Vagina (tissue), 2 donors: ENCODE results near the gene GBA3. TPM values are rescaled to one million over a fixed set of nuclear protein-coding genes. Genes with fewer than 3 reads are reported as not detected.

Source experiments
- DNase-seq, 2 donors: peaks; one replicate each; pipeline ENCODE4 v3.0.0-alpha.2; 2017; ENCODE audit errors: extremely low spot score in 2 of 2
- H3K27ac ChIP-seq: fragments of 200-600 bp; sonication (generic); one replicate; pipeline ENCODE4 v1.5.1; 2019
- H3K27me3 ChIP-seq: fragments of 200-600 bp; sonication (generic); one replicate; pipeline ENCODE4 v1.5.1; 2019
- H3K36me3 ChIP-seq, 2 donors: fragments of 200-600 bp; sonication (generic); one replicate each; pipeline ENCODE4 v1.5.1; 2017 to 2019
- H3K4me1 ChIP-seq: fragments of 200-600 bp; sonication (generic); one replicate; pipeline ENCODE4 v1.5.1; 2019
- H3K4me3 ChIP-seq, 2 donors: fragments of 200-600 bp; sonication (generic); 1 replicate in 1 of 2; 2 replicates in 1 of 2; pipeline ENCODE4 v1.5.1; 2016 to 2019
- H3K9me3 ChIP-seq: fragments of 200-600 bp; sonication (generic); one replicate; pipeline ENCODE4 v1.5.1; 2019
- POLR2A ChIP-seq, 2 donors: fragments of 450-650 bp; IDR thresholded peaks; one replicate each; pipeline ENCODE4 v1.6.1; 2017; ENCODE audit warnings: antibody characterized with exemption in 2 of 2, mild to moderate bottlenecking in 2 of 2, moderate library complexity in 2 of 2
- POLR2AphosphoS5 ChIP-seq, 2 donors: sonication (generic); formaldehyde crosslinking; IDR thresholded peaks; one replicate each; pipeline ENCODE4 v1.9.0; 2017; ENCODE audit warnings: antibody characterized with exemption in 2 of 2, mild to moderate bottlenecking in 2 of 2, low read depth in 1 of 2; ENCODE audit not compliant: insufficient read depth in 1 of 2
- intact Hi-C: fragments of 100-400 bp; cut with DNase I; formaldehyde crosslinking; loops from one replicate; pipeline ENCODE4 v1.15.1; 2023
- total RNA-seq: library from RNA; depleted of rRNA; stranded (reverse); fragments of >200 nt; gene quantifications from one replicate; pipeline ENCODE4 v1.2.3, GENCODE V29; 2016
- TF ChIP-seq, protein P1 (sequence below), 3 experiments: fragments of 450-650 bp in 2 of 3; fragments of 200-600 bp in 1 of 3; sonication (generic) in 1 of 3; IDR thresholded peaks; one replicate each; pipeline ENCODE4 v1.5.1; 2017 to 2019; ENCODE audit warnings: antibody characterized with exemption in 3 of 3, mild to moderate bottlenecking in 2 of 3, moderate library complexity in 2 of 3

GBA3 gene
- total RNA-seq: not detected

DNA sequence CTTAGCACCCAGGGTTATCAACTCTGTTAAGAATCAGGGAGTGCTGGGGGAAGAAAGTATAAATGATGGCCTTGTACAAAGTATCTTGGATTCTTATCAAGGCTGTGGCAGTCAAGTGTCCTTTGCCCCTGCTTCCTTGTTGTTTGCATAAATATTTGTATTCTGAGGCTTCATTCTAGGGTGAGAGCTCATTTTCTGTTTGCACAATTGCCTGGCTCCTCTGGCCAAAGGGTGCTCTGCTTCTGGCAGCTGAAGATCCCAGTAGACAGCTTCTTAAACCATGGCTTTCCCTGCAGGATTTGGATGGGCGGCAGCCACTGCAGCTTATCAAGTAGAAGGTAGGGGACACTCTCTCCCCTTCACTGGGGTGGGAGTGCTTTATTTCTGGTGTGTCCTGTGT is at the start of gene GBA3:
GBA3 (plus strand) TSS at position 202 of the 400 bp plus-strand sequence.
- H3K27me3 ChIP-seq: no peaks in the 10 kb centered on the region
- H3K4me3 ChIP-seq: no peak within 1 kb of the TSS
- H3K27ac ChIP-seq: no peak within 1 kb of the TSS
- H3K9me3 ChIP-seq: no peaks in the 10 kb centered on the region
- H3K36me3 ChIP-seq: no peaks in the 10 kb centered on the region
- H3K4me1 ChIP-seq: no peaks in the 10 kb centered on the region
- intact Hi-C loops: loop anchor here (5.0 kb wide), 1 partner anchor 280 kb away; no protein-coding TSS in a partner anchor
- TF ChIP-seq POLR2A (IDR thresholded peaks at IDR 0.05): no peak
- no peak for DNase-seq

DNA sequence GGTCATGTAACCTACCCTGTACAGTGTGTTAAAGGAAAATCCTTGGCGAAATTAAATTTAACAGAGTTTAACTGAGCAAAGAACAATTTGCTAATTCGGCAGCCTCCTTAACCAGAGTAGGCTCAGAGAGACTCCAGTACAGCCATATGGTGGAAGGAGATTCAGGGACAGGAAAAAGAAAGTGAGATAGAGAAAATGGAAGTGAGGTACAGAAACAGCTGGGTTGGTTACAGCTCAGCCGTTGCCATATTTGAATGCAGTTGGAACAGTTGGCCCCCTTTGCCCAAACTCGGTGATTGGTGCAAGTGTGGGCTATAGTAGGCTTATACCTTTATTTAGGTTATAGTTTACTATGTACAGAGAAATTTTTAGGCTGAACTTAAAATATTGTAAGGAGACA is 48.8 kb upstream of the GBA3 start:
- no peaks in the 10 kb centered on the region for H3K9me3 ChIP-seq
- H3K27me3 ChIP-seq: no peaks in the 10 kb centered on the region
- DNase-seq: no peak
- H3K27ac ChIP-seq: no peak overlapping the region
- TF ChIP-seq, protein P1, sequence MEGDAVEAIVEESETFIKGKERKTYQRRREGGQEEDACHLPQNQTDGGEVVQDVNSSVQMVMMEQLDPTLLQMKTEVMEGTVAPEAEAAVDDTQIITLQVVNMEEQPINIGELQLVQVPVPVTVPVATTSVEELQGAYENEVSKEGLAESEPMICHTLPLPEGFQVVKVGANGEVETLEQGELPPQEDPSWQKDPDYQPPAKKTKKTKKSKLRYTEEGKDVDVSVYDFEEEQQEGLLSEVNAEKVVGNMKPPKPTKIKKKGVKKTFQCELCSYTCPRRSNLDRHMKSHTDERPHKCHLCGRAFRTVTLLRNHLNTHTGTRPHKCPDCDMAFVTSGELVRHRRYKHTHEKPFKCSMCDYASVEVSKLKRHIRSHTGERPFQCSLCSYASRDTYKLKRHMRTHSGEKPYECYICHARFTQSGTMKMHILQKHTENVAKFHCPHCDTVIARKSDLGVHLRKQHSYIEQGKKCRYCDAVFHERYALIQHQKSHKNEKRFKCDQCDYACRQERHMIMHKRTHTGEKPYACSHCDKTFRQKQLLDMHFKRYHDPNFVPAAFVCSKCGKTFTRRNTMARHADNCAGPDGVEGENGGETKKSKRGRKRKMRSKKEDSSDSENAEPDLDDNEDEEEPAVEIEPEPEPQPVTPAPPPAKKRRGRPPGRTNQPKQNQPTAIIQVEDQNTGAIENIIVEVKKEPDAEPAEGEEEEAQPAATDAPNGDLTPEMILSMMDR (IDR thresholded peaks at IDR 0.05): no peak
- TF ChIP-seq POLR2A (IDR thresholded peaks at IDR 0.05): no peak
- no peak for TF ChIP-seq POLR2AphosphoS5 (IDR thresholded peaks at IDR 0.05; ENCODE audit: insufficient read depth in 1 of 2, low read depth in 1 of 2)
- intact Hi-C loops: no loop called here
- no peaks in the 10 kb centered on the region for H3K36me3 ChIP-seq
- H3K4me3 ChIP-seq: no peak overlapping the region
- H3K4me1 ChIP-seq: no peaks in the 10 kb centered on the region

DNA sequence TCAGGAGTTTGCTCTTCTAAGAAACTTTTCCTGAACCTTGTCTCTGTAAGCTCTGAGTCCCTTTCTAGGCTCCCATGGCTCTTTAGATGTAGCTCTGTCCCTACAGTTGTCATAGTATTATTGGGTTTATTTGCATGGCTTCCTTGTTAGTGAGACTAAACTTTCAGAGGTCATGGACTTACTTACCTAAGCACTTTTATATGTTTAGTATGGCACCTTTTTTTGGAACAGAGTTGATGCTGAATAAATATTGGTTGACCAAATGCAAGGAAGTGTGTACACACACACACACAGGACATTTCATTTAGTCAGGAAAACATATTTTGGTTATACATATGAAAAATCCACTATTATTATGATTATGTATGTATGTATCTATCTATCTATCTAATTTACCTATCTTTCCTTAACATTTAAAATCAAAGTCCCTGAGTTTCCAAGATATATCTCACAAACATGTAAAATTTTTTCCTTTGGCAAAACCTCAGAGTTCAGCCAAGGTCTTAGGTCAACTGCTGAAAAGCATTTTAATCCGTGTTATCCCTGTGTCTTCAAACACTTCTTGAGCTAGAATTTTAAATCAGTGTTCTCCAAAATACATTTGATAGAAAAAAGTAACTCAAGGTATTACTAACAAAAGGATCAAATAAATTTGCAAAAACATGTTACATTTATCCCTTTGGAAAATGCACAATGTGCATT is 47.1 kb upstream of the GBA3 start:
- Histone ChIP-seq H3K4me3 (no peak overlapping the region), H3K36me3 (no peaks in the 10 kb centered on the region), H3K27me3 (no peaks in the 10 kb centered on the region), H3K9me3 (no peaks in the 10 kb centered on the region), H3K4me1 (no peaks in the 10 kb centered on the region), H3K27ac (no peak overlapping the region)
- intact Hi-C loops: no loop called here
- DNase-seq: no peak
- TF ChIP-seq POLR2AphosphoS5 (IDR thresholded peaks at IDR 0.05; ENCODE audit: insufficient read depth in 1 of 2, low read depth in 1 of 2) (no peak), POLR2A (IDR thresholded peaks at IDR 0.05) (no peak)
- TF ChIP-seq, protein P1 (IDR thresholded peaks at IDR 0.05): no peak

DNA sequence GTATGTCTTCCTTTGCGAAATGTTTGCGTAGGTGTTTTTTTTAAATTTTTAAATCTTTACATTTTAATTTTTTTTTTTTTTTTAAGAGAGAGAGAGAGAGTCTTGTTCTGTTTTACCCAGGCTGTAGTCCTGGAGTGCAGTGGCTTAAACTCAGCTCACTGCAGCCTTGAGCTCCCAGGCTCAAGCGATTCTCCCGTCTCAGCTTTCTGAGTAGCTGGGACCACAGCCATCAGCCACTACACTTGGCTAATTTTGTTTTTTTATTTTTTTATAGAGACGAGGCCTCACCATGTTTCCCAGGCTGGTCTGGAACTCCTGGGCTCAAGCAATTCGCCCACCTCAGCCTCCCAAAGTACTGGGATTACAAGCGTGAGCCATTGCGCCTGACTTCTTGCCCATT is 43.7 kb upstream of the GBA3 start:
- no peak for DNase-seq
- Histone ChIP-seq H3K4me3 (no peak overlapping the region), H3K36me3 (no peaks in the 10 kb centered on the region), H3K9me3 (no peaks in the 10 kb centered on the region), H3K27me3 (no peaks in the 10 kb centered on the region), H3K4me1 (no peaks in the 10 kb centered on the region), H3K27ac (no peak overlapping the region)
- TF ChIP-seq POLR2A (IDR thresholded peaks at IDR 0.05) (no peak), POLR2AphosphoS5 (IDR thresholded peaks at IDR 0.05; ENCODE audit: insufficient read depth in 1 of 2, low read depth in 1 of 2) (no peak)
- TF ChIP-seq, protein P1 (IDR thresholded peaks at IDR 0.05): no peak
- intact Hi-C loops: no loop called here

DNA sequence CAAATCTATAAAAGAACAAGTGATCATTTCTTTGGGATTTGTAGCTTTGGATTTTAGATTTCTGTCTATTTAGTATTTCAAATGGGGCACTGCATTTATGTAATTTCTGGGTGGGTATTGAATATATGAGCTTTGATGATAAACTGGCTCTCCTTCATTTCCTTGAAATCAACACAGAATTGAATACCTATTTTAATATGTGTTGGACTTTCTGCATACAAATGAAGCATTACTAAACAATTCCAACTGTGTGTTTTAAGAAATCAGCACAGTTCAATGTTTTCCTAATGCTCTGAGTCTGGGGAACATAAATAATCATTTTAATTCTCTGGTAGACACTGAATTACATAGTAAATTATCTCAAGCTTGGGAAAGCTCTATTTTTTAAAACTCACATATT is 42.0 kb upstream of the GBA3 start:
- Histone ChIP-seq H3K36me3 (no peaks in the 10 kb centered on the region), H3K9me3 (no peaks in the 10 kb centered on the region), H3K4me3 (no peak overlapping the region), H3K27me3 (no peaks in the 10 kb centered on the region), H3K27ac (no peak overlapping the region), H3K4me1 (no peaks in the 10 kb centered on the region)
- DNase-seq: no peak
- intact Hi-C loops: no loop called here
- TF ChIP-seq POLR2AphosphoS5 (IDR thresholded peaks at IDR 0.05; ENCODE audit: insufficient read depth in 1 of 2, low read depth in 1 of 2): no peak
- TF ChIP-seq, protein P1 (IDR thresholded peaks at IDR 0.05): no peak
- no peak for TF ChIP-seq POLR2A (IDR thresholded peaks at IDR 0.05)
